Sciatic nerve (tissue), 2 donors: Measurements from ENCODE around the gene GTPBP6. TPM values are rescaled to one million over a fixed set of nuclear protein-coding genes. Genes with fewer than 3 reads are reported as not detected.

ENCODE experiments used
- ATAC-seq: fragments of 200-7000 bp; cut with Tn5 transposase; one replicate; pipeline ENCODE4 v1.9.1; 2020; ENCODE audit warnings: mild to moderate bottlenecking, moderate library complexity
- DNase-seq: peaks from one replicate; pipeline ENCODE4 v3.0.0-alpha.2; 2020; ENCODE audit warnings: low spot score
- intact Hi-C: fragments of 100-400 bp; cut with DNase I; formaldehyde crosslinking; loops from one replicate; pipeline ENCODE4 v1.14.2; 2022
- total RNA-seq: library from RNA; stranded (reverse); fragmentation: NEBNext Ultra II Directional; extraction: Animal tissue kit (Norgen Biotek cat#: 25700); gene quantifications from one replicate; pipeline ENCODE4 v1.2.1, GENCODE V29; 2021
- donor health status: DM: no; HTN: no; CAD: no.
- donor health status: DM: no; HTN: no; CAD: no.

The GTPBP6 gene, protein sequence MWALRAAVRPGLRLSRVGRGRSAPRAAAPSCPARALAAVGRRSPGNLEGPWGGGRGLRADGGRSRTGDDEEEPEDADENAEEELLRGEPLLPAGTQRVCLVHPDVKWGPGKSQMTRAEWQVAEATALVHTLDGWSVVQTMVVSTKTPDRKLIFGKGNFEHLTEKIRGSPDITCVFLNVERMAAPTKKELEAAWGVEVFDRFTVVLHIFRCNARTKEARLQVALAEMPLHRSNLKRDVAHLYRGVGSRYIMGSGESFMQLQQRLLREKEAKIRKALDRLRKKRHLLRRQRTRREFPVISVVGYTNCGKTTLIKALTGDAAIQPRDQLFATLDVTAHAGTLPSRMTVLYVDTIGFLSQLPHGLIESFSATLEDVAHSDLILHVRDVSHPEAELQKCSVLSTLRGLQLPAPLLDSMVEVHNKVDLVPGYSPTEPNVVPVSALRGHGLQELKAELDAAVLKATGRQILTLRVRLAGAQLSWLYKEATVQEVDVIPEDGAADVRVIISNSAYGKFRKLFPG
- 43.1 TPM for total RNA-seq

DNA sequence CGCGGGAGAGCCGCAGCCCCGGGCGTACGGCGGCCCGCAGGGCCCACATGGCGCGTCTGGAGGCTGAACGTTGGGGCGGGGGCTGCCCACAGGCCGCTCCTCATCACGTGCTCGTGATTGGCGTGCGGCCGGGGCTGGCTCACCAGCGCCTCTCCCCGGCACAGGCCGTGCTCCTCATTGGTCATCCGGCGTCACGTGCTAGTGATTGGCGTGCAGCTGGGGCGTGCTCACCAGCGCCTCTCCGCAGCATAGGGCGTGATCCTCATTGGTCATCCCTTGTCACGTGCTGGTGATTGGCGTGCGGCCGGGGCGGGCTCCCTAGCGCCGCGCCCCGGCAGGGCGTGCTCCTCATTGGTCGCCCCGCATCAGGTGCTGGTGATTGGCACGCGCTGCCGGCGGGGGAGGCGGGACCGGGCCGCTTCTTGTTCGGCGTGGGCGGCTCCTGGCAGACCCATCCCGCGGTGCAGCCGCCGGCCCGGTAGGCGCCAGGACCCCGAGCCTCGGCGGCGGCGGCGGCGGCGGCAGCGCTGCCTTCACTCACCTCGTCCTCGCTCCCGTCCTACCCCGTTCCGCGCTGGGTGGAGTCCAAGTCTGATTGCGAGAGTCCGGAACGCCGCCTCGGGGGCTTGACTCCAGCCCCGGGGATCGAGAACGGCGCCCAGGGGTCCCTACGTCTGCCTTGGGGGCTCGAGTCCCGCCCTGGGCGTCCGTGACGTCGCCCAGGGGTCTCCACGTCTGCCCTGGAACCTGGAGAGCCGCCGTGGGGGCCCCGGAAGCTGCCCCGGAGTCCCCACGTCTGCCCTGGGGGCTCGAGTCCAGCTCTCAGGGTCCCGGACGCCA lies at the start of gene GTPBP6:
Gene GTPBP6, minus strand, starts transcription at position 58 of the 840 bp plus-strand sequence. Its CDS starts 9 bp downstream, at position 49.
- intact Hi-C loops = no loop called here
- DNase-seq (peak; percentile 100), ATAC-seq (peak; percentile 96)

DNA sequence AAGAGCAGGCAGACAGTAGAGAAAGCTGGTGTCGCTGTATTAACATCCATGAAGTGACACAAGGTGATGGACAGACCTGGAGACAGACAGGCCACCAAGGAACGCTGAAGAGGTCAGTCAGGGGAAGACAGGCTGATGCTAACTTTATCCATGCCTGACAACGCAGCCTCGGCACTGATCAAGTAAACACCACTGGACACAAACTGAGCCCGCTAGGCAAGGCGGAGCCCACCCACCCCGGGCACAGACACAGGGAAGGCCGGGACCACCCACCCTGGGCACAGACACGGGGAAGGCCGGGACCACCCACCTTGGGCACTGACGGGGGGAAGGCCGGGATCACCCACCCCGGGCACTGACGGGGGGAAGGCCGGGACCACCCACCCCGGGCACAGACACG lies 49.3 kb upstream of the GTPBP6 start:
- DNase-seq (no peak), ATAC-seq (no peak)
- intact Hi-C loops = no loop called here

DNA sequence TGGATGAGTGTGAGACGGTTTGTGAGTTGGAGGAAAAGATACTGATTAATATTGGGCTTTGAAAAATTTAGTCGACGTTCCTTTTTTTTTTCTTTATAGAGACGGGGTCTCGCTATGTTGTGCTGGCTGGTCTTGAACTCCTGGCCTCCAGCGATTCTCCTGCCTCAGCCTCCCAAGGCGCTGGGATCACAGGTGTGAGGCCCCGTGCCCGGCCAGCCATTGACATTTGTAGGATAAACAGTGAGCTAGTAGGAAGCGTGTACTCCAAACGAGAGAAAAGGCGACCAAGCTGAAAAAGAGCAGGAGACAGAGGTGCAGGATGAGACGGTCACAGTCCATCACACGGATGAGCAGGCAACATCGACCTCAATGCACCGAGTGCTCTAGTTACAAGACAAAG lies 48.8 kb upstream of the GTPBP6 start:
- DNase-seq = no peak
- ATAC-seq = no peak
- intact Hi-C loops = no loop called here

DNA sequence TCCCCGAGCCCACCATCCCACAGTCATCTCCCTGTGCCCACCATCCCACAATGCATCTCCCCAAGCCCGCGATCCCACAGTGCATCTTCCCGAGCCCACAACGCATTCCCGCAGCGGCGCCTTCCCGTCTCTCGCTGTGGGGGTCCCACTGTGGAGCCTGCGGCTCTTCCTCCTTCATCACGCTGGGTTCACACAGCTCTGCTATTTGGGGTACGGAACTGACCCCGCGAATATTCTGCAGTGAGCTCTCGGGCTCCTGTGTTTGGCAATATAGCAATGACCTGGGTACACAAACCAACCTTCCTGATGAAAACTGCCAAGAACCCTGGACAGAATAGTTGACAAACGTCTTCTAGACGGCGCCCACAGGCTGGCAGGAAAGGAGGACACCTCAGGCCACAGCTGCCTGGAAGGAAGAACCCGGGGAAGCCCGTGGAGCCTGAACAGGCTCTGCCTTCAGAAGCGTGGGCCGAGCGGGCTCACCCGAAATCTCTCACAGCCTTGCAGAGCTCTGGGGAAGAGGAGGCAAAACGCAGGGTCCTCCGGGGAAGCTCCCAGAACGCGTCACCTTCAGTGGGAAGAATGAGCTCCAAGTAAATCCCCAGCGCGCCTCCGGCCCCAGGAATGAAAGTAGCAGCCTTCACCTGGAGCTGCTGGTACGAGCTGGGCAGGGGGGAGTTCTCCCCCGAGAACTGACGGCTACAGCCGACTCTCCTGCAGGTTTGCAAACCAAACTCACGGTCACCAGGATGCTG lies 45.2 kb upstream of the GTPBP6 start:
- intact Hi-C loops = no loop called here
- DNase-seq = no peak
- no peak for ATAC-seq

DNA sequence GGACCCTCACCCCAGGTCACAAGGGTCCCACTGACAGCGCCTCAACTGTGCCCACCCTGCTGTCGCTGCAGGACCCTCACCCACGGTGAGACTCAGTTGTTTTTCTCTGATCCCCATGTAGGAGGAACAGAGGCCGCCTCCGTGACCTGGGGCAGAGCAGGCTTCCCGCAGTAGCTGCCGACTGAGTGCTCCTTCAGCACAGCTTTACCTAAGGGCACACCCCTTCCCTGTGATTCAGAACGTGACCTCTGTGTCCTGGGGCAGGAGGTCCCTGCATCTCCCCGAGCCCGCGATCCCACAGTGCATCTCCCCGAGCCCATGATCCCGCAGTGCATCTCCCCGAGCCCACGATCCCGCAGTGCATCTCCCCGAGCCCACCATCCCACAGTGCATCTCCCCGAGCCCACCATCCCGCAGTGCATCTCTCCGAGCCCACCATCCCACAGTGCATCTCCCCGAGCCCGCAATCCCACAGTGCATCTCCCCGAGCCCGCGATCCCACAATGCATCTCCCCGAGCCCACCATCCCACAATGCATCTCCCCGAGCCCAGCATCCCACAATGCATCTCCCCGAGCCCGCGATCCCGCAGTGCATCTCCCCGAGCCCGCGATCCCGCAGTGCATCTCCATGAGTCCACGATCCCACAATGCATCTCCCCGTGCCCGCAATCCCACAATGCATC lies 44.5 kb upstream of the GTPBP6 start:
- intact Hi-C loops = no loop called here
- ATAC-seq = no peak
- no peak for DNase-seq

DNA sequence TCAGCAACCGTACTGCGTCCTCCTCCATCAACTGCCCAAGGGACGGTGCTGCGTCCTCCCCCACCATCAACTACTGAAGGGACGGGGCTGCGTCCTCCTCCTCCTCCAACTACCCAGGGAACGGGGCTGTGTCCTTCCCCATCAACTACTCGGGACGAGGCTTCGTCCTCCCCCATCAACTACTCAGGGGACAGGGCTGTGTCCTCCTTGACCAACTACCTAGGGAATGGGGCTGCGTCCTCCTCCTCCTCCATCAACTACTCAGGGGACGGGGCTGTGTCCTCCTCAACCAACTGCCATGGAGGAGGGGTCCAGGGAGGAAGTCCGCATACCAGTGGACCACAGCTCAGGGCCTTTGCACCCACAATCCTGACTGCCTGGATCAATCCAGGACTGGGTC lies 43.8 kb upstream of the GTPBP6 start:
- ATAC-seq (no peak), DNase-seq (no peak)
- intact Hi-C loops = no loop called here

DNA sequence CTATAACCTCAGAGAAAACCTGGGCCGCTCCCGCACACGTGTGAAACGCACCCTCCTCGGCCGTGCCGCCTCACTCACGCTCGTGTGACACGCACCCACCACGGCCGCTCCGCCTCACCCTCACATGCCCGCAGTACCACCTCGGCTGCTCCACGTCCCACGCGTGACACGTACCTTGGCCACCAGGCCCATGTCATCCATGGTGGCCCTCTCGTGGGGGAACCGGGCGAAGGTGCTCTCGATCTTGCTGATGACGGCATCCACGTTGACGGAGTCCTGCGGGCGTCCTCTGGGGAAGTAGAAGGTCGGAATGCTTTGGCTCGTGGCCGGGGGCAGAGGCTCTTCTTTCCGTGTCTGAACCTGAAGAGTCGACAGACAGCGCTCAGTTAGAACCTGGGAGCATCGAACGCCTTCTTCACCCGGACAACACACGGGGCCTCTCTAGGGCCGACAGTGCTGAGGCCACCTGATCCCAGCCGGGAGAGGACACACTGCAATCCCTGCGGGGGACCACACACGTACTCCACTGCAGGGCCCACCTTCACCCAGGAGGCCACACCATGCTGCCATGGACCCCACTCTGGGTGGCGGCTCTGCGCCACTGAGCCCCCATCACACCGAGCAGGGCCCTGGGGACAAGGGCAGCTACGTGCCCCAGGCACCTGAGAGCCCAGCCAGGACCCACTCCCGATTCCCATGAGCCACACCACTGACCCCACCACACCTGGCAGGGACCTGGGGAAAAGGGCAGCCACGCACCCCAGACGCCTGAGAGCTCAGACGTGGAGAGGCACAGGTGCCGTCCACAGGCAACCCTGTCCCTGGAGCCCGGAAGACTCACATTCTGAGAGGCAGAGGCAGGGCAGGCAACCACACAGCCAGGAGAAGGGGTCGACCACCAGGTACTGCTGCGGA lies 42.9 kb upstream of the GTPBP6 start:
- DNase-seq = no peak
- intact Hi-C loops = no loop called here
- no peak for ATAC-seq

DNA sequence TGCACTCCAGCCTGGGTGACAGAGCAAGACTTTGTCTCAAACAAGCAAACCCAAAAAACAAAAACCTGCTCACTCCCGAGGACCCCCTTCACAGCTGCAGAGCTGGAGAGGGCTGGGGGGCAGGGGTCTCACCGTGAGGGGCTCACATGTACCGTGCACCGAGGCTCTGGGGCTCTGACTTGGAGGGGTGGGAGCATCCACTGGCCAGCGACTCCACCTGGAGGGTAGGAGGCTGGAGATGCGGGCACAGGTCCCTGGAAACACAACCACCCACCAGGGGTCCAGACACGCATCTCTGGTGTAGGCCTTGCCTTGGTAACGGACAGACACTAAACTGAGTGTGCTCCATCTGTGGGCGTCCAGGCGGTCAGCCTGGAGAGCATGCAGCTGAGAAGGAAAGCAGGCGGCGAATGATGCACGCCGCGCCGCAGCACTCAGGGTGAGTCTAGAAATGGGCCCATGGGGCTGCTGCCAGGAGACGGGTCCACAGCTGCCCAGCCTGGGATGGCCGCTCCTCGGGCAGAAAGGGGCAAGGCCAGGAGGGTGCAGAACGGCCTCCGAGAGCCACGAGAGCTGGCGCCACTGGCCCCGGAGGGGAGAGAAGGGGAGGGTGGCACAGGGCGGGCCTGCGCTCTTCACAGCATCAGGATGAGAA lies 42.0 kb upstream of the GTPBP6 start:
- ATAC-seq (no peak), DNase-seq (no peak)
- intact Hi-C loops = no loop called here

DNA sequence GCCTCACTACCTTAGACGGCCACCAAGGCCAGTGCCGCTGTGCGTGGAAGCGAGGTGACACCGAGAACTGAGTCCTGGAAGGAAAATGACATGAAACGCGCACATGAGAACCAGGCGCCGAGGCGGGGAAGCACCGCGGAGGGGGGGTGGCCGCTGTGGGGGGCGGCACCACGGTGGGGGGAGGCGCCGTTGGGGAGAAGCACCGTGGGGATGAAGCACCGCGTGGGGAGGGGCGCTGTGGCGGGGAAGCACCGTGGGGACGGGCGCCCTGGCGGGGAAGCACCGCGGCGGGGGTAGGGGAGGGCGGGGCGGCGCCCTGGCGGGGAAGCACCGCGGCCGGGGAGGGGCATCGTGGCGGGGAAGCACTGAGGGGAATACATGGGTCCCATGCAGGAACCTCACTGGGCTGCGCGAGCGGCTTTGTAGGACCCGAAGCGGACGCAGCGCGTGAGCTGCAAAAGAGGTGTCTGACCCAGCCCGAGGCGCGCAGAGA lies 40.1 kb upstream of the GTPBP6 start:
- intact Hi-C loops = no loop called here
- no peak for ATAC-seq
- DNase-seq = no peak

DNA sequence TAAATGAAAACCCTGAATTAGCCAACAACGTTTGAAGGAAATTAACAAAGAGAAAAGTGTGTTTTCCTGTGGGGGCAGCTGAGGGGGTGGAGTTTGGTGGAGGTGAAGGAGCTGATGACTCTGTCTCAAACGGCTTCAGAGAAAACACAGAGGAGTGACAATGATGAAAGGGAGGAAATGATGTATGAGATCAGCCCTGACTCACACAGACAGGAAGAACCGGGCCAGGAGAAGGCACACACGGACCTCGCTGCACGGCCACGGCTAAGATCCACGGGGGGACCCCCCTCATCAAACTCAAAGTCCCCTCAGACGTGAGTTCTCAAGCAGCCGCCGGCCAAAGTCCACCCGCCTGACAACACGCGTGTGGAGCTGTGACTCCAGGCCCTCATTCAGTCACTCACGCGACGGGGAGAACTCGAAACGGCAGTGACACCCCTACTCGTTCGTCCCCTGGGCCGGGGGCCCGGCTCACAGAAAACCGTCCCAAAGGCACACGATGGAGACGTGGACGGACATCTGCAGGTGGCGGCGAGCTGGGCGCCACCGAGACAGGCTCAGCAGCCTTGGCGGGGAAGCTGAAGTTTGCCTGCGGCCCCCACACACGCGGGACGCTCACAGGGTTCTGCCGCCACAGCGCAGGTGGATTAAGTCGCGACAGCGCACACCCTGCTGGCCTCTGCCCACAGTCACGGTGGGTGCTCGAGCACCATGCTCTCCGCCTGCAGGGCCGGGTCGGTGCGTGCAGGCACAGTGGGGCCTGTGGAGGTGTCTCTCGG lies 39.3 kb upstream of the GTPBP6 start:
- DNase-seq (no peak), ATAC-seq (no peak)
- intact Hi-C loops = no loop called here

DNA sequence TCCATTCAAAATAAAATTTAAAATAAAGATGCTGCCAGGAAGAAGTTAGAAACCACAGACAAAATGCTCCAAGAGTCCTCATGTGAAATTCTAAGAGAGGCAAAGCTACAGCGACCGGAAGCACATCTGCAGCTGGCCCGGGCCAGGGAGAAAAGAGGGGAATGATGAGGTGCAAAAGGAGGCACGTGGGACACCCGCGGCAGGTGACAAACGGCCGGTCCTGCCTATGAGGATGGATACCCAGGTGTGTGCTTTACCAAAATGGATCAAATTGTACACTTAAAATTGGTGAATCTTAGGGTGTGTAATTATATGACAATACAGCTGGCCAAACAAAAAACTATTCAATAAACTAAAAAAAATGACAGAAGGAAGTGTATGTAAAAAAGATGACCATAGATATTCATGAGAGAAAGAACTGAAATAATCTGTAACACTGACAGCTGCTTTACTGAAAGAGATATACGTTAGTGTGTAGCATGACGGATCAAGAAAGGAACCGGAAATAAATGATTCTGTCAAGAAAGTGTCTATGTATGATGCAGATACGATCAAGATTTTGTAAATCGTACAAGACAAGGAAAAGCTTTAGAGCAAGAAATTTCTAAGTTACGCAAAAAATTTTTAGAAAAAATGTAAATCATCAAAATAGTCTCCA lies 38.6 kb upstream of the GTPBP6 start:
- ATAC-seq (no peak), DNase-seq (no peak)
- intact Hi-C loops = no loop called here

DNA sequence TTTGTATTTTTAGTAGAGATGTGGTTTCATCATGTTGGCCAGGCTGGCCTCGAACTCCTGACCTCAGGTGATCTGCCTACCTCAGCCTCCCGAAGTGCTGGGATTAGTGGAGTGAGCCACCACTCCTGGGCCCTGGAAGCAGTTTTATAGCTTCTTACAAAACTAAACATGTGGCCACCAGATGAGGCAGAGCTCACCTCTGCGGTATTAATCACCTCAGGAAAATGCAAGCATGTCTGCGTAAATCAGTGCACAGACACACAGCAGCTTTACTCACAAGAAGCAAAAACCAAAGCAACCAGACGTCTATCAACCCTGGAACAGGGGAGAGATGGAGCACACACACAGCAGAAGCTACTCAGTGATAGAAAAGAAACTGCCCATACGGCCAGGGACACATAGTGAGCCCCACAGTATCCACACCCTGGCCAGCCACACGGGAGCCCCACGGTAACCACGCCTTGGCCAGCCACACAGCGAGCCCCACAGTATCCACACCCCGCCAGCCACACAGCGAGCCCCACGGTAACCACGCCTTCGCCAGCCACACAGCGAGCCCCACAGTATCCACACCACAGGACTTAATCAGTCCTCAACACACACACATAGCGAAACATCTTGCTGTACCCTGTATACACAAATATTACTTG lies 37.9 kb upstream of the GTPBP6 start:
- intact Hi-C loops = no loop called here
- no peak for DNase-seq
- ATAC-seq = no peak

DNA sequence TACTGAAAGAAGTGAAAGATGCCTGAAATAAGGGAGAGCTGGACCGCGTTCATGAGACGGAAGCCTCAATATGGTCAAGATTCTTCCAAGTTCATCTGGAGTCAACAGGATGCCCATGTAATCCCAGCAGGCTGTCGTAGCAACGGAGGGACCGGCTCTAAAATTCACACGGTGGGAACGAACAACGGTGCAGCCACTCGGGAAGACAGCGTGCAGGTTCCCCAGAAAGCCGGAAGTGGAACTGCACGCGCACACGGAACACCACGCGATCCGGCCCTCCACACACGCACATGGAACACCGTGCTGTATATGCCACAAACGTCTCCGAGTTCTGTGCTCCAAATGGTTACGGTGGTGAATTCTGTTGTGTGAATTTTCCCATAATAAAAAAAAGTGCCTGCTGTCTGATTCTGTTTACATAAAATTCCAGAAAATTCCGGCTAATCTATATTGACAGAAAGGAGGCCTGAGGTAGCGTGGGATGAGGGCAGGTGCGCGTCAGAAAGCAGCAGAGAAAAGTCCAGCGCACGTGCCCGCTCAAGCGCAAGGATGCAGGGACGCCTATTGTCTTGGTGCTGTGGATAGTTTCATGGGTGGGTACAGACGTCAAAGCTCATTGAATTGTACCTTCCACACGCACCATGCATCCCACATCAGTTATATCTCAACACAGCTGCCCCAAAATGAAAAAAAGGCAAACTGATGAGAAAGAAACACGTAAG lies 36.9 kb upstream of the GTPBP6 start:
- intact Hi-C loops = no loop called here
- no peak for DNase-seq
- ATAC-seq = no peak

DNA sequence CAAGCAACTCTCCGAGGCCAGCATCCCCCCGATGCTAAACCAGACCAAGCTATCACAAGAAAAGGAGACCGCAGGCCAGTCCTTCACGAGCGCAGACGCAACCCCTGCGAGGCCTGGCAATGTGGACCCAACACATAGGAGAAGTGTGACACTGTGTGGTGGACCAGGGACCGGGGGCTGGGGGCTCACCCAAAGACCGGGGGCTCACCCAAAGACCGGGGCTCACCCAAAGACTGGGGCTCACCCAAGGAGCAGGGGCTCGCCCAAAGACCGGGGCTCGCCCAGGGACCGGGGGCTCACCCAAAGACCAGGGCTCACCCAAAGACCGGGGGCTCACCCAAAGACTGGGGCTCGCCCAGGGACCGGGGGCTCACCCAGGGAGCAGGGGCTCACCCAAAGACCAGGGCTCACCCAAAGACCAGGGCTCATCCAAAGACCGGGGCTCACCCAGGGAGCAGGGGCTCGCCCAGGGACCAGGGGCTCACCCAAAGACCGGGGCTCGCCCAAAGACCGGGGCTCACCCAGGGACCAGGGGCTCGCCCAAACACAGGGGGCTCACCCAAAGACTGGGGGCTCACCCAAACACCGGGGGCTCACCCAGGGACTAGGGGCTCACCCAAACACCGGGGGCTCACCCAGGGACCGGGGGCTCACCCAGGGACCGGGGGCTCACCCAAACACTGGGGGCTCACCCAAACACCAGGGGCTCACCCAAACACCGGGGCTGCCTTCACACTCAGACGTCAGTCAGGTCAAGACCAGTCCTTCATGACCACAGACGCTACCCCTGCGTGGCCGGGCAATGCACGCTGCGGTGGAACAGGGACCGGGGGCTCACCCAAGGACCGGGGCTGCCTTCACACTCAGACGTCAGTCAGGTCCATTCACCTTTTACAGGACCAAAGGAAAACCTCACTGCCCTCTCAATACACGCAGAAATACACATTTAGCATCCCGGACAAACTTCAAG lies 35.3 kb upstream of the GTPBP6 start:
- DNase-seq (no peak), ATAC-seq (no peak)
- intact Hi-C loops = no loop called here
